ENCODE results near the gene PRKN. TPM values are rescaled to one million over a fixed set of nuclear protein-coding genes. Genes with fewer than 3 reads are reported as not detected.

The PRKN gene
- total RNA-seq, 1 experiment from 2014 or later = 0.46 TPM

DNA sequence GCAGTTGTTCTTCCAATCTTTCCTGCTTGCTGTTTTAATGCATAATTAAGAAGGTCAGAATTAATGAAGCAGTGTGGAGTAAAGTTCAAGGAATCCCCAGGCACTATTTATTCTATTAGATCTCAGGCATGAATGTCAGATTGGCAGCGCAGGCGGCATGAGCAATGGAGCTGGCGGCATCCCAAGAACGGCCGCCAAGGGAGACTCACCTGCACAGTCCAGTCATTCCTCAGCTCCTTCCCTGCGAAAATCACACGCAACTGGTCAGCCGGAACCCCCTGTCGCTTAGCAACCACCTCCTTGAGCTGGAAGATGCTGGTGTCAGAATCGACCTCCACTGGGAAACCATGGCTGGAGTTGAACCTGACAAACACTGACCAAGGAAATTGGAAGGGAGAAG, 284.5 kb downstream of the PRKN start:
- no peak overlapping the region for H3K27ac ChIP-seq (ENCODE audit: low read length)
- ATAC-seq (no peak), DNase-seq (ENCODE audit: low read depth, low spot score) (no peak)
- no peak overlapping the region for H3K4me3 ChIP-seq (ENCODE audit: low read depth in 2 of 2, low read length in 2 of 2)
- H3K9me3 ChIP-seq (ENCODE audit: control insufficient read depth, insufficient read depth, low read depth, low read length) = no peaks in the 10 kb centered on the region
- H3K4me1 ChIP-seq (ENCODE audit: control insufficient read depth, insufficient read depth, low read length) = no peaks in the 10 kb centered on the region
- TF ChIP-seq TCF7L2 (IDR thresholded peaks at IDR 0.05; ENCODE audit: low read depth, low read length) (no peak), SIN3A (IDR thresholded peaks at IDR 0.05; ENCODE audit: borderline replicate concordance, insufficient read depth, low read depth, low read length) (no peak), POLR2AphosphoS5 (IDR thresholded peaks at IDR 0.05; ENCODE audit: low read depth, low read length) (no peak)
- TF ChIP-seq, protein P1, sequence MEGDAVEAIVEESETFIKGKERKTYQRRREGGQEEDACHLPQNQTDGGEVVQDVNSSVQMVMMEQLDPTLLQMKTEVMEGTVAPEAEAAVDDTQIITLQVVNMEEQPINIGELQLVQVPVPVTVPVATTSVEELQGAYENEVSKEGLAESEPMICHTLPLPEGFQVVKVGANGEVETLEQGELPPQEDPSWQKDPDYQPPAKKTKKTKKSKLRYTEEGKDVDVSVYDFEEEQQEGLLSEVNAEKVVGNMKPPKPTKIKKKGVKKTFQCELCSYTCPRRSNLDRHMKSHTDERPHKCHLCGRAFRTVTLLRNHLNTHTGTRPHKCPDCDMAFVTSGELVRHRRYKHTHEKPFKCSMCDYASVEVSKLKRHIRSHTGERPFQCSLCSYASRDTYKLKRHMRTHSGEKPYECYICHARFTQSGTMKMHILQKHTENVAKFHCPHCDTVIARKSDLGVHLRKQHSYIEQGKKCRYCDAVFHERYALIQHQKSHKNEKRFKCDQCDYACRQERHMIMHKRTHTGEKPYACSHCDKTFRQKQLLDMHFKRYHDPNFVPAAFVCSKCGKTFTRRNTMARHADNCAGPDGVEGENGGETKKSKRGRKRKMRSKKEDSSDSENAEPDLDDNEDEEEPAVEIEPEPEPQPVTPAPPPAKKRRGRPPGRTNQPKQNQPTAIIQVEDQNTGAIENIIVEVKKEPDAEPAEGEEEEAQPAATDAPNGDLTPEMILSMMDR (IDR thresholded peaks at IDR 0.05) = no peak
- TF ChIP-seq, protein P2, sequence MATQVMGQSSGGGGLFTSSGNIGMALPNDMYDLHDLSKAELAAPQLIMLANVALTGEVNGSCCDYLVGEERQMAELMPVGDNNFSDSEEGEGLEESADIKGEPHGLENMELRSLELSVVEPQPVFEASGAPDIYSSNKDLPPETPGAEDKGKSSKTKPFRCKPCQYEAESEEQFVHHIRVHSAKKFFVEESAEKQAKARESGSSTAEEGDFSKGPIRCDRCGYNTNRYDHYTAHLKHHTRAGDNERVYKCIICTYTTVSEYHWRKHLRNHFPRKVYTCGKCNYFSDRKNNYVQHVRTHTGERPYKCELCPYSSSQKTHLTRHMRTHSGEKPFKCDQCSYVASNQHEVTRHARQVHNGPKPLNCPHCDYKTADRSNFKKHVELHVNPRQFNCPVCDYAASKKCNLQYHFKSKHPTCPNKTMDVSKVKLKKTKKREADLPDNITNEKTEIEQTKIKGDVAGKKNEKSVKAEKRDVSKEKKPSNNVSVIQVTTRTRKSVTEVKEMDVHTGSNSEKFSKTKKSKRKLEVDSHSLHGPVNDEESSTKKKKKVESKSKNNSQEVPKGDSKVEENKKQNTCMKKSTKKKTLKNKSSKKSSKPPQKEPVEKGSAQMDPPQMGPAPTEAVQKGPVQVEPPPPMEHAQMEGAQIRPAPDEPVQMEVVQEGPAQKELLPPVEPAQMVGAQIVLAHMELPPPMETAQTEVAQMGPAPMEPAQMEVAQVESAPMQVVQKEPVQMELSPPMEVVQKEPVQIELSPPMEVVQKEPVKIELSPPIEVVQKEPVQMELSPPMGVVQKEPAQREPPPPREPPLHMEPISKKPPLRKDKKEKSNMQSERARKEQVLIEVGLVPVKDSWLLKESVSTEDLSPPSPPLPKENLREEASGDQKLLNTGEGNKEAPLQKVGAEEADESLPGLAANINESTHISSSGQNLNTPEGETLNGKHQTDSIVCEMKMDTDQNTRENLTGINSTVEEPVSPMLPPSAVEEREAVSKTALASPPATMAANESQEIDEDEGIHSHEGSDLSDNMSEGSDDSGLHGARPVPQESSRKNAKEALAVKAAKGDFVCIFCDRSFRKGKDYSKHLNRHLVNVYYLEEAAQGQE (IDR thresholded peaks at IDR 0.05; ENCODE audit: insufficient read depth in 1 of 2, low read depth in 2 of 2, low read length in 1 of 2) = no peak
- no peaks in the 10 kb centered on the region for H3K36me3 ChIP-seq (ENCODE audit: control insufficient read depth, insufficient read depth, low read length)
- ChIA-PET CTCF (no interaction called here), POLR2A (no interaction called here)
- in situ Hi-C loops (cut with HindIII; ENCODE audit: low pct_unique_long_range_greater_than_20kb, low sequenced_read_pairs) = no loop called here
- intact Hi-C loops (cut with micrococcal nuclease; ENCODE audit: unreplicated experiment) = no loop called here
- H3K27me3 ChIP-seq (ENCODE audit: control insufficient read depth, insufficient read depth, low read length) = no peaks in the 10 kb centered on the region
- no TSS peak for BruUV-seq (replicated peaks)

DNA sequence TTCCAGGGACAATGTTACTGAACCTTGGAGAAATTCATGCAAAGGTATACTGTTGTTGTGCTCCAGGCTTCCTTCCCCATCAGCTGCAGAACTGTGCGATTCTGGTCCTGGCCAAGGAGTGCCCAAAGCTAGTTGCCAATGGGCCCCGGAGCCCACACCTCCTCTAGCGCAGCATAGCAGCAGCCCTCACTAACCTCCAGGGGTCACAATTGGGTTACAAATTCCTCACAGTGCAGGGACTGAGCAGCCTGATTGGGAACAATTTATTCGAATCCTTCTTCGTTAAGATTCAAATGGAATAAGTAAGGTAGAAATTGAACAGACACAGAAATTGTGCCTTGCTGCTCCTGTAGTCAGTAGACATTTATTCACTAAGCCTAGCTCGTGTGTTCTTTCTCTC, 284.9 kb downstream of the PRKN start:
- no peak for DNase-seq (ENCODE audit: low read depth, low spot score)
- no peaks in the 10 kb centered on the region for H3K27me3 ChIP-seq (ENCODE audit: control insufficient read depth, insufficient read depth, low read length)
- no peak overlapping the region for H3K27ac ChIP-seq (ENCODE audit: low read length)
- no peaks in the 10 kb centered on the region for H3K36me3 ChIP-seq (ENCODE audit: control insufficient read depth, insufficient read depth, low read length)
- intact Hi-C loops (cut with micrococcal nuclease; ENCODE audit: unreplicated experiment) = no loop called here
- H3K4me1 ChIP-seq (ENCODE audit: control insufficient read depth, insufficient read depth, low read length) = no peaks in the 10 kb centered on the region
- ATAC-seq = peak; percentile 83
- no peaks in the 10 kb centered on the region for H3K9me3 ChIP-seq (ENCODE audit: control insufficient read depth, insufficient read depth, low read depth, low read length)
- CTCF ChIA-PET = no interaction called here
- in situ Hi-C loops (cut with HindIII; ENCODE audit: low pct_unique_long_range_greater_than_20kb, low sequenced_read_pairs) = no loop called here
- TF ChIP-seq, protein P1 (IDR thresholded peaks at IDR 0.05) = peak; percentile 41
- TF ChIP-seq SIN3A (IDR thresholded peaks at IDR 0.05; ENCODE audit: borderline replicate concordance, insufficient read depth, low read depth, low read length) = no peak
- TF ChIP-seq, protein P2 (IDR thresholded peaks at IDR 0.05; ENCODE audit: insufficient read depth in 1 of 2, low read depth in 2 of 2, low read length in 1 of 2) = no peak
- no peak for TF ChIP-seq TCF7L2 (IDR thresholded peaks at IDR 0.05; ENCODE audit: low read depth, low read length)
- TF ChIP-seq POLR2AphosphoS5 (IDR thresholded peaks at IDR 0.05; ENCODE audit: low read depth, low read length) = no peak
- POLR2A ChIA-PET = no interaction called here
- no TSS peak for BruUV-seq (replicated peaks)
- H3K4me3 ChIP-seq (ENCODE audit: low read depth in 2 of 2, low read length in 2 of 2) = no peak overlapping the region
